GM21786 (cell line): Measurements from ENCODE around the gene CYP2W1.
"Not testable (repeated sequence)": the region's sequence is repeated elsewhere in the genome, so short reads cannot be mapped to it uniquely, and the experiment has no call there.

Experiments
- ATAC-seq: cut with Tn5 transposase; IDR thresholded peaks from one replicate; pipeline ENCODE4 v1.9.1; 2021; ENCODE audit not compliant: unreplicated experiment

The CYP2W1 gene

DNA sequence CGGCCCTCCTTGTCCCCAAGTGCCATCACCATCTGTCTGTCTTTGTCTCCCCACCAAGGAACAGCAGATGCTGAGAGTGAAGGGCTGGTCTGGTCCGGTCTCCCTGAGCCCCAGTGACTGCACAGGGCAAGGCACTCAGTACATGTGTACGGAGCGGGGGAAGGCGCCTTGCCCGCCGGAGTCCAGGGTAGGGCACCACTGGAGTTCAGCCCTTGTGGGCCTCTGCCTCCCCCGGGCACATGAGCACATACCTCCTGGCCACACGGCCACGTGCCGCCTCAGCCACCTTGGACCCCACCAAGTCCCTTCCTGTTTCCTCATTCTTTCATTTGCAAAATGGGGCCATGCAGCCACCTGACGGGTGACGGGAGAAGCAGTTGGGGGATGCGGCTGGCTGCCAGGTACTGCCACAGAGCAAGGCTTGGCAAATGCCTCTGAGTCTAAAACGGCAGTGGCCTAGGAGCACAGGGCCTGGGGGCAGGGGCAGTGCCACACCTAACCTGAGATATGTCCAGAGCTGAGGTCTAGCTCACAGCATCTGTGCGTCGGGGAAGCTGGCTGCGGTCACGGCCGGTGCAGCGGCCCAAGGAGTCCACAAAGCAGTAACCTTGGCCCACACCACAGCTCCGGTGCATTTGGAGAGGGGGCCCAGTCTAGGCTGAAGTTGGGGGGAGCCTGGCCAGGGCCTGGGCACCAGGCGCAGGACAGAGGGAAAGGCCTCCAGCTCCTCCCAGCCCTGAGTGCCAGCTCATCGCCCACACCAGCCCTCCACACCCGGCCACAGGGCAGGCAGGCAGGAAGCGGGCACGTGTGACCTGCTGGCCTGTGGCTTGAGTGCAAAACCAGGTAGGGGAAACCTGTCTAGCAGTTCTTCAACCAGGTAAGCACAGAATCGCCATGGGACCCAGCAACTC lies 33.7 kb upstream of the CYP2W1 start:
- ATAC-seq = no peak

DNA sequence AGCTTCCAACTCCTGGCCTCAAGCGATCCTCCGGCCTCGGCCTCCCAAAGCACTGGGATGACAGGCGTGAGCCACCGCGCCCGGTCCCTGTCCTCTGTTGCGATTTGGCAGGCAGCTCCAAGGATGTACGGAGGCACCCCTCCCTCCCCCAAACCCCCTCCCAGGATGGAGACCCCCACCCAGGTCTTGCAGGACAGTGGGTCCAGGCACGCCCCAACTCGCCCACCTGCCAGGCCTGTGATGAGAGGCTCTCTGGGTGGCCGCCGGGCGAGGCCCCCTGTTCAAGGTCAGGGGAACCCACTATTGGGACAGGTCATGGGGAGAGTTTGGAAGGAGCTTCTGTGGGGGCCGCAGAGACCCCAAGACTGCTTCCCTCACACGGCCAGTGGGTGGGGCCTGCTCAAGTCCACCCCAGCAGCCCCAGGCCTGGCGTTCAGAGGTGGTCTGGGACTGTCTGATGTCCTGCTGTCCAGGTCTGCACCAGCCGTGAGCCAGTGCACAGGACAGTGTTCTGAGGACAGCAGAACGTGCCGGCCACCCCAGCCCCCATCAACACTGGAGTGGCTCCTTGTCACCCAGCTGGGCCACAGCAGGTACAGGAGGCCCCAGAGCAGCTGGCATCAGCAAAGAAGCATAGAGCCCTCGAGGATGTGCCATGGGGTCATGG lies 31.0 kb upstream of the CYP2W1 start:
- no peak for ATAC-seq

DNA sequence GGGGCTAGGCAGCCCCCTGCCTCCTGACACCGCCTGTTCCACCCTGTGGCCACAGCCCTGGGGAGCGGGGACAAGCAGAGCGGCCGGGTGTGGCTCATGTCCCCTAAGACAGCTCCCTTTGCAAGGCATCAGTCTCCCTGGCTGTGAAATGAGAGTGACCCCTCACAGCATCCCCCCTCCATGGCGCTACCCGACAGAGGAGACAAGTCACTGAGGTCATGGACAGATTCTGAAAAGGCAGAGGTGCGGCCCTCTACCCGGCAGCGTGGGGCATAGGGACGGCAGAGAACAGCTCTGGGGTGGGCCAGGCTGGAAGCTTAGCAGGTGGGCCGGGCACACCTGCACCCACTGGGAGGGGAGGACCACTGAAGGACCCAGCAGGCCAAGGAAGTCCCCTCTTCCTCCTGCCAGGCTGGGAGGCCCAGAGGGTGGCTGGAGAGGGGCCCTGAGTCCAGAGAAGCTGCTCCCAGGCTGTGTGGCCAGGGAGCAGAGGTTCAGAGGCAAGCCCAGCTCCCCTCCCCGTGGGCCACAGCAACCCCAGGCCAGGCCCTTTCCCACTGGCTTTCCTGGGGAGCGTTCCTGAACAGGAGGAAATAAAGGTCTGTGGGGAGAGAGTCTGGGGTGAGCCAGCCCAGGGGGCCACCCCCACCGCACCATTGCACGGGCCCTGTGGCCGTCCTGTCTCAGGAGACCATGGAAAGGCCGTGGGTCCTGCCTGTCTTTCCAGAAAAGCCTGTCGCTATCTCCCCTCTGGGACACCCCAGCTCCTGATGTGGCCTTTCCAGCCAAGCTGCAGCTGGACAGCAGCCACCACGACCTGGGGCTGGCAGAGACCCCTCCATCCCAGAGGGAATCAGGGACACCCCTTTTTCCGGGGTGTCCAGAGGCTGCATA lies 30.2 kb upstream of the CYP2W1 start:
- ATAC-seq = no peak

DNA sequence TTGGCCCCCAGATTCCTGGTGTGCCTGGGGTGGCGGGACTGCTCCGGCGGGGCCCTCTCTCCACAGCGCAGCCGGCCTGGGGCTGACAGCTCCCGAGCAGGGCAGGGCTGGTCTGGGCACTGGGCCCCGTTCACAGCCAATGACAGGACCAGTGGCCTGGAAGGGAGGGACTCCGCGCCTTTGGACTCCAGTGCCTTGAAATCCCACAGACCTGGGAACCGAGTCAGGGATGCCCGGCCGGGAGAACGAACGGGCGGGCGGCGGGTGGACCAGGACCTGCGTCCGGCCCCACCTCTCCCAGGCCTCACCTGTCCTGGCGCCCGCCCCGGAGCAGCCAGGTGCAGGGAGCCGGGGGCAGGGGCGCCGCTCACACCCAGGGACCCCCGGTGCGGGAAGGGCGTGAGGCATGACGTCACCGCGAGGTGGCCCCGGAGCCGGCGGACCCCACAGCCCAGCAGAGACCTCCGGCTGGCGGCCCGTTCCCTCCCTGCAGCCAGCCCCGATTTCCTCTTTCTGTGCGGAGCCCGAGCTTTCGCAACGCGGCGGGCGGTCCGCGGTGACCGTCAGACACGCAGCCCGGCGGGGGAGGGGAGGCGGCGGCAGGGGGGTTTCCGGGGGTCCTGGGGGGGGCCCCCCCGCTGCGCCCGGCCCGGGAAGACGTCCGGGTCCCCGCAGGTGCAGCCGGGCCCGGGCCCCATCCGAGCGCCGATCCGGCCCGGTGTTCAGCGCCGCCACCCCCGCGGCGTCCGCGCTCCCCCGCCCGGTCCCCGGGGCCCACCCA lies 29.2 kb upstream of the CYP2W1 start:
- ATAC-seq = no peak

DNA sequence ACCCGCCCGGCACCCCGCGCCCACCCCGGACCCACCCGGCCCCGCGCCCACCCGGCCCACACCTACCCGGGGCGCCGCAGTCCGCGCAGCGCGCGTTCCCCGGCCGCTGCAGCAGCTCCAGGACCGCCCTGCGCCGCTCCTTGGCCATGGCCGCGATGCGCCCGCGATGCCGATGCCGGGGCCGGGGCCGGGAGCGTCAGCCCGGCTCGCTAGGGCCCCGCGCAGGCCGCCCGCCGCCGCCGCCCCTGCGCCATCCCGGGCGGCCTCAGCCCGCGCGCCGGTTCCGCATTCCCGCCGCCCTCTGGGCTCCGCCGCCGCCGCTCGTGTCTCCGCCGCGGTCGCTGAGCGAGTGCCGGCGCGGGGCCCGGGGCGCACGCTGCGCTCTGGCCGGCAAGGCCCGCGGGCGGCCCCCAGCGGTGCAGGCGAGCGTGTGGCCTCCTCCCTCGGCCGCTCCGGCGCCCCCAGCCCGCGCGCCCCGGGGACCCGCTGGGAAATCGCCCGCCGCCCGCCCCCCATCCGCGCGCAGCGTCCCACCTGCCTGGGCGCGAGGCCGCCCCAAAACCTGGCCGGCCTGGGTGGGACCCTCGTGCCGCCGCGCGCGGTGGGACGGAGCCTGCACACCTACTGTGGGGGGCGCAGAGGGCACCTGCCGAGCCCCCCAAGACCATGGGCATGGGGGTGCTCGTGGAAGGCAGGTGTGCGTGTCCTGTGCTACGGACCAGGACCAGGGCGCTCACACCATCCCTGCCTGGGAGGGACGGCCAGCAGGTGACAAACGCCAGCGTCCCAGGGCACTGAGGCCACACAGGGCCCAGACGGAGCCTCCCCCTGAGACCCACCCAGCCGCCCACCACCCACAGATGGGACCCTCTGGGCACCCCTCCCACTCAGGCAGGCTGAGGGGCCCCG lies 28.4 kb upstream of the CYP2W1 start, which contains the start of gene ADAP1:
Gene ADAP1, minus strand, starts transcription at position 351 of the 909 bp plus-strand sequence. Its CDS starts 203 bp downstream, at position 148.
- no peak for ATAC-seq

GRCh38 chr7:956031-956430 lies 26.9 kb upstream of the CYP2W1 start:
- ATAC-seq = no peak

DNA sequence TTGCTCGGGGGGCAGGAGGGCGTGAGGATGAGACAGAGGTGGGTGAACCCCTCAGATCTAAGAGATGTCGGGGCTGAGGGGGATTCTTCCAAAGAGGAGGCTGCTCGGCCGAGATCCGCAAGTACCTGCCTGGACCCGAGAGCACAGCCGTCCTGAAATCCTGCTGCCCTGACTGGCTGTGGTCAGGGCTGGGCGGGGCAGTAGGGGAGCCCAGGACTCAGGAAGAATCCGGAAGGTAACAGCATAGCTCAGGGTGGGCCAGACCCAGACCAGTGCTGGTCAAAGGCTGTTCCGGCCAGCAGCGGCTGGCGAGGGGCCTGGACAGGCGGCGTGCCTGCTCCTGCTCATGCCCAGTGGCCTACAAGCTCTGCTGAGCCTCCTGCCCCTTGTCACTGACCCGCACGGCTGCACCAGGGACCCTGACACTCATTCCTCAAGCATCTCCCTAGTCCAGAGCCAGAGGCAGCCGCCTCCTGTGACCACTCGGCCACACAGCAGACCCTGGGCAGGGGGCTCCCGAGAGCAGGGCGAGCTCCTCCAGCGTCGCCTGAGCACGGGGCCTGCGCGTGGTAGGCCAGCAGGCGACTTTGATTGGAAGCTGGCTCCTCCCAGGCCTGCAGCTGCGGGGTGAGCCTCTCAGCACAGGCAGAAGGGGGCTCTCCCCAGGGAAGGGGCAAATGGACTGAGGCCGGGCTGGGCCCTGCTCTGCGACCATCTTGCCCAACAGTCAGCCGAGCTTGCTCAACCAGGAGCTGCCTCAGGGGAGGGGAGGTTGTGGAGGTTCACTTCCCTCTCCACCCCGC lies 25.4 kb upstream of the CYP2W1 start:
- no peak for ATAC-seq

GRCh38 chr7:958221-959200 lies 24.5 kb upstream of the CYP2W1 start:
- ATAC-seq = no peak

- no peak for ATAC-seq
Observed at GRCh38 chr7:959271-959670, 23.7 kb upstream of the CYP2W1 start.

- not testable (repeated sequence) for ATAC-seq
Observed at GRCh38 chr7:959740-960139, 23.2 kb upstream of the CYP2W1 start.

GRCh38 chr7:960269-960871 lies 22.6 kb upstream of the CYP2W1 start:
- no peak for ATAC-seq

- not testable (repeated sequence) for ATAC-seq
Observed at GRCh38 chr7:960972-961371, 22.0 kb upstream of the CYP2W1 start.

DNA sequence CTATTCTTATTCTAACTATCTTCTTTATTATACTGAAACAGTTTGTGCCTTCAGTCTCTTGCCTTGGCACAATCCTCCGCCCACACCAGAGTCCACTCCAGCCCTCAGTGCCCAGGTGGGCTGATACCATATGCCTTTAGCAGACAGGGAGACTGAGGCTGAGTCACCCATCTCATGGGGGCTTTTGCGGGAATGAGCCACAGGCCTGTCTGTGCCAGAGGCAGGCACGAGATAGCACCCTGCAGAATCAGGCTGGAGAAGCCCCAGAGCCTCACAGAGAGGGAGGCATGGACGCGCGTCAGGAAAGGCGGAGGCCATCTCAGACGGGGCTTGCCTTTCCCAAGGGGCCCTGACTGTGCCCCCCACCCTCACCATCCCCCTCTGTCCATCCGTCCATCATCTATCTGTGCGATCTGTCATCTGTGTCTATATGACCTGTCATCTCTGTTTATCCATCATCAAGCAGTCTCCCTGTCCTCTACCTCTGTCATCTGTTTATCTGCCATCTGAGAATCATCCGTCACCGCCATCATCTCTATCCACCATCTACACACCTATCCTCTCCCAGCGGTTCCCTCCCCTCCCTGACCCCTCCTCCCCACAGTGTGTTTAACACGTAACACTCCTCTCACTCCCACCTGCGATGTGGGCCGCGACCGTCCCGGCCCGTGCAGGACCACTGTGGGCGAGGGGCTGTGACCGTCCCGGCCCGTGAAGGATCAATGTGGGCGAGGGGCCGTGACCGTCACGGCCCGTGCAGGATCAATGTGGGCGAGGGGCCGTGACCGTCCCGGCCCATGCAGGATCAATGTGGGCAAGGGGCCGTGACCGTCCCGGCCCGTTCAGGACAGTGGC lies 21.2 kb upstream of the CYP2W1 start:
- ATAC-seq = no peak

DNA sequence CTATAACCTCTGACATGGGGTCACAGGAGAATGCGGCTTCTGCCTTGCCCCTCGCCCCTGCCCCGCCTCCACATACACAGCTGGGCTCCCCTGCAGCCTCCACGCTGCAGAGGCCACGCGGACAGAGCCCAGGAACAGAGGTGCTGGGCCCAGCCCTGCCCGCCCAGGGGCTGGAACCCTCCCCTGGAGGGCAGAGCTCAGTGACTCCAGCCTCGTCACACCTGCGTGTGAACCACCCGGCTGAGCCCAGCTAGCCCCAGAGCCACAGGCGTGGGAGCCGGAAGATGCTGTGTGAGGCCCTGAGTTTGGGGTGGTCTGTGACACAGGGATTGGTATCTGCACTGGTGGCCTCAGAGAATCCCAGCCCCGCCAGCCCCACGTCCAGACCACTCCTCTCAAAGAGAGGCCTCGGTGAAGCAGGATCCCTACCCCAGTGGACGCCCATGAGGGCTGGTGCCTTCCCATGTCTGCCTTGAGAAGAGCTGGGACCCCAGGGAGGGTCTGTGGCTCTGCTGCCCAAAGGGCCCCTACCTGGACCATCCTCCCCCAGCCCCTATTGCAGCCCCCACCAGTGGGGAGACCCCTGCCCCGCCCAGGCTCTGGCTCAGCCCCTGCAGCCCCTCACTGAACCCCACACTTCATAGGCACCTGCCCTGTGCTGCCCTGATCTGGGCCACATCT lies 20.4 kb upstream of the CYP2W1 start:
- ATAC-seq = no peak

DNA sequence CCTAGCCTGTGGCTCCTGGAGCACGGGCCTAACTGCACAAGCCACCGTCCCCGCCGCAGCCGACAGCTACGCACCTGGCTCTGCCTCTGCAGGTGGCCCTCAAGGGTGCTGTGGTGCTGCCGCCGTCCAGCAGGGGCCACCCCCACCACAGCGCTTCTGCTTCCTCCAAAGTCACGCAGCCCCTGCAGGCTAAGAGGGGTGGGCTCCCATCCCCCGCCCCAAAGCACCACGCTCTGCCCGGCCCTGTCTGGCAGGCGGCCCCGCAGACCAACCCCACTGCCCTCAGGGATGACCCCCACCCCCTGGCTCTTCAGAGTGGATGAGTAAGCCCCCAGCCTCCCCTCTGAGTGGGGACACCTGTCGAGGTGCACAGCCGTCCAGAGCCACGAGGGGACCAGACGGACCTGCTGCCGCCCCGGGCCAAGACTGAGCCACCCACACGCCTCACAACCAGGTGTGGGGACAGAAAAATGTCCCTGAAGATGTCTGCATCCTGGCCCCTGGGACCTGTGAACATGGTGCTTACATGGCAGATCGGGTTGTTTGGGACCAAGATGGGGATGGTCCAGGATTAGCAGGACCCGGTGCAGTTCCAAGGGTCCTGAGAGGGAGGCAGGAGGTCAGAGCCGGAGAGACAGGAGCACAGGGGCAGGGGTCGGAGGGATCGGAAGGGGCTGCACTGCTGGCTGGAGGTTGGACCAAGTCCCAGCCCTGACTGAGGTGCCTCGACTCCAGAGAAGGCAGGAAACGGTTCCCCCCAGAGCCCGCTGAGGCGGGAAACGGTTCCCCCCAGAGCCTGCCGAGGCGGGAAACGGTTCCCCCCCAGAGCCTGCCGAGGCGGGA lies 19.5 kb upstream of the CYP2W1 start:
- no peak for ATAC-seq
